Esophagus muscularis mucosa (tissue), 4 donors: Measurements from ENCODE around the gene ANKFY1.

Experiments
- CTCF ChIP-seq, 3 experiments: fragments of 200-600 bp in 2 of 3; fragments of 450-650 bp in 1 of 3; sonication (generic) in 2 of 3; IDR thresholded peaks; one replicate each; pipeline ENCODE4 v1.5.1; 2017 to 2019; ENCODE audit warnings: antibody characterized with exemption in 3 of 3, mild to moderate bottlenecking in 2 of 3, moderate library complexity in 1 of 3
- EP300 ChIP-seq: sonication (generic); formaldehyde crosslinking; IDR thresholded peaks from one replicate; pipeline ENCODE4 v1.6.1; 2017; ENCODE audit warnings: antibody characterized with exemption
- POLR2A ChIP-seq: fragments of 450-650 bp; IDR thresholded peaks from one replicate; pipeline ENCODE4 v1.6.1; 2017; ENCODE audit warnings: antibody characterized with exemption, moderate library complexity, mild to moderate bottlenecking, low read depth
- POLR2AphosphoS5 ChIP-seq, 2 donors: sonication (generic); formaldehyde crosslinking; IDR thresholded peaks; one replicate each; pipeline ENCODE4 v1.6.1; 2017; ENCODE audit warnings: antibody characterized with exemption in 2 of 2

DNA sequence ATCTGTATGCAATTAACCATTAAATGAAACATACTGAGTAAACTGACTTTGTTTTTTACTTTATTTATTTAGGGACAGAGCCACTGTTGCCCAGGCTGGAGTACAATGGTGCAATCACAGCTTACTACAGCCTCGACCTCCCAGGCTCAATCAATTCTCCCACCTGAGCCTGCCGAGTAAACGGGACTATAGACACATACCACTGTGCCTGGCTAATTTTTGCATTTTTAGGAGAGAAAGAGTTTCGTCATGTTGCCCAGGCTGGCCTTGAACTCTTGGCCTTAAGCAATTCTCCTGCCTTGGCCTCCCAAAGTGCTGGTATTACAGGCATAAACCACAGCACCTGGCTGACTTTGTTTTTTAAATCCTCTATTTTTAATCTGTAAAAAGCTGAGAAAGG, 42.6 kb downstream of the ANKFY1 start:
- TF ChIP-seq POLR2A (no peak), CTCF (IDR thresholded peaks at IDR 0.05) (no peak), POLR2AphosphoS5 (IDR thresholded peaks at IDR 0.05) (no peak), EP300 (no peak)
